GM06990 (cell line): ENCODE data around the gene IRF4.

Experiments
- DNase-seq: peaks from one replicate; pipeline ENCODE4 v3.0.0-alpha.2; 2011; ENCODE audit not compliant: insufficient read length; ENCODE audit errors: extremely low read depth
- H3K27me3 ChIP-seq: replicated peaks from 2 replicates; pipeline ENCODE4 v1.6.0; 2011; ENCODE audit warnings: low read length; ENCODE audit not compliant: control insufficient read depth, insufficient read depth
- H3K36me3 ChIP-seq: 2 replicates; pipeline ENCODE4 v1.5.1; 2011; ENCODE audit warnings: low read length; ENCODE audit not compliant: control insufficient read depth, insufficient read depth
- H3K4me3 ChIP-seq: replicated peaks from 2 replicates; pipeline ENCODE4 v1.5.1; 2011; ENCODE audit warnings: low read depth, mild to moderate bottlenecking, control low read depth, low read length
- TF ChIP-seq, protein P1 (sequence below): IDR thresholded peaks from 2 replicates; pipeline ENCODE4 v1.5.1; 2011; ENCODE audit warnings: low read length, control low read depth, mild to moderate bottlenecking, inconsistent platforms; ENCODE audit not compliant: insufficient read depth, poor library complexity, severe bottlenecking

IRF4 gene

GRCh38 chr6:399785-400534 lies 8.4 kb downstream of the IRF4 start:
- no peak for DNase-seq
- TF ChIP-seq, protein P1, sequence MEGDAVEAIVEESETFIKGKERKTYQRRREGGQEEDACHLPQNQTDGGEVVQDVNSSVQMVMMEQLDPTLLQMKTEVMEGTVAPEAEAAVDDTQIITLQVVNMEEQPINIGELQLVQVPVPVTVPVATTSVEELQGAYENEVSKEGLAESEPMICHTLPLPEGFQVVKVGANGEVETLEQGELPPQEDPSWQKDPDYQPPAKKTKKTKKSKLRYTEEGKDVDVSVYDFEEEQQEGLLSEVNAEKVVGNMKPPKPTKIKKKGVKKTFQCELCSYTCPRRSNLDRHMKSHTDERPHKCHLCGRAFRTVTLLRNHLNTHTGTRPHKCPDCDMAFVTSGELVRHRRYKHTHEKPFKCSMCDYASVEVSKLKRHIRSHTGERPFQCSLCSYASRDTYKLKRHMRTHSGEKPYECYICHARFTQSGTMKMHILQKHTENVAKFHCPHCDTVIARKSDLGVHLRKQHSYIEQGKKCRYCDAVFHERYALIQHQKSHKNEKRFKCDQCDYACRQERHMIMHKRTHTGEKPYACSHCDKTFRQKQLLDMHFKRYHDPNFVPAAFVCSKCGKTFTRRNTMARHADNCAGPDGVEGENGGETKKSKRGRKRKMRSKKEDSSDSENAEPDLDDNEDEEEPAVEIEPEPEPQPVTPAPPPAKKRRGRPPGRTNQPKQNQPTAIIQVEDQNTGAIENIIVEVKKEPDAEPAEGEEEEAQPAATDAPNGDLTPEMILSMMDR = no peak
- Histone ChIP-seq H3K4me3 (no peak overlapping the region; the same call in 1 of the 2 replicates), H3K36me3 (peaks cover 63% of the 10 kb centered on the region), H3K27me3 (no peaks in the 10 kb centered on the region)

DNA sequence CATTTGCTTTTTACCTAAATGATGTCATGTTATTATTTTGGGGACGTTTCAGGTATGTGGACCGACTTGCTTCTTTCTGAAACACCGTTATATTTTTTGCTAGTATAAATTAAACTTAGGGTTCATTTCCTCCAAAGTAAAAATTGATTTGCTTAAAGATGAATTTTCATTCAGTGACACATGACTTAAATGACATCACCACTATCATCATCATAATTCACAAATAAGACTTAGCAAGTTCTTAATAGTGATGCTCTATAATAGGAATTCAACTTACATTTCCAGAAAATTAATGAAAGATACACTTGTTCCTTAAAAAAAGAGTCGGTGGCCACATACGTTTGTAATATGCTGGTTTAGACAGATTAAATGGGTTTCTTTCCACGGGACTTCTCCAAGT lies 9.3 kb downstream of the IRF4 start:
- Histone ChIP-seq H3K27me3 (no peaks in the 10 kb centered on the region), H3K36me3 (peaks cover 63% of the 10 kb centered on the region), H3K4me3 (no peak overlapping the region)
- no peak for DNase-seq
- TF ChIP-seq, protein P1 = no peak

DNA sequence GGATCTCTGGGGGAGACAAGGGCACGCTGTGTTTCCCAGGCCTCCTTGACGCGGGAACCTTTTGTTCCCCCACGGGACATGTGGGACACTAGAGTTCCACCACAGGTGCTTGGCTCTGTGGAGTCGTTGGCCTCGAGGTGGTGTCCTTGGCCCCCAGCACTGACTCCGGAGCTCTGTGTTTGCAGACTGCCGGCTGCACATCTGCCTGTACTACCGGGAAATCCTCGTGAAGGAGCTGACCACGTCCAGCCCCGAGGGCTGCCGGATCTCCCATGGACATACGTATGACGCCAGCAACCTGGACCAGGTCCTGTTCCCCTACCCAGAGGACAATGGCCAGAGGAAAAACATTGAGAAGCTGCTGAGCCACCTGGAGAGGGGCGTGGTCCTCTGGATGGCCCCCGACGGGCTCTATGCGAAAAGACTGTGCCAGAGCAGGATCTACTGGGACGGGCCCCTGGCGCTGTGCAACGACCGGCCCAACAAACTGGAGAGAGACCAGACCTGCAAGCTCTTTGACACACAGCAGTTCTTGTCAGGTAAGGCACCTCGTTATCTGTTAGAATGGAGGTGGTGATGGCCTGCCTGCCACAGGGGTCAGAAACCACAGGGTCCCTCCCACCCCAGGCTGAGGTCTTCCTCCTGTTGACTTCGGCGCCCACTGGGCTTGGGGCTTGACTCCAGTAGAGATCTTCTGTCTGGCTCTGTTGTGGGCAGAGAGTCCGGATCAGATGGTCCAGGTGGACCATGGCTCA lies 9.9 kb downstream of the IRF4 start:
- no peak for DNase-seq
- no peaks in the 10 kb centered on the region for H3K27me3 ChIP-seq
- TF ChIP-seq, protein P1 = no peak
- peaks cover 60% of the 10 kb centered on the region for H3K36me3 ChIP-seq
- H3K4me3 ChIP-seq = peak overlapping the region; percentile 5

- Histone ChIP-seq H3K36me3 (peaks cover 58% of the 10 kb centered on the region), H3K27me3 (no peaks in the 10 kb centered on the region), H3K4me3 (peak overlapping the region; percentile 33)
- DNase-seq = no peak
- TF ChIP-seq, protein P1 = no peak
These were observed 10.6 kb downstream of the IRF4 start for GRCh38 chr6:401994-402640.

DNA sequence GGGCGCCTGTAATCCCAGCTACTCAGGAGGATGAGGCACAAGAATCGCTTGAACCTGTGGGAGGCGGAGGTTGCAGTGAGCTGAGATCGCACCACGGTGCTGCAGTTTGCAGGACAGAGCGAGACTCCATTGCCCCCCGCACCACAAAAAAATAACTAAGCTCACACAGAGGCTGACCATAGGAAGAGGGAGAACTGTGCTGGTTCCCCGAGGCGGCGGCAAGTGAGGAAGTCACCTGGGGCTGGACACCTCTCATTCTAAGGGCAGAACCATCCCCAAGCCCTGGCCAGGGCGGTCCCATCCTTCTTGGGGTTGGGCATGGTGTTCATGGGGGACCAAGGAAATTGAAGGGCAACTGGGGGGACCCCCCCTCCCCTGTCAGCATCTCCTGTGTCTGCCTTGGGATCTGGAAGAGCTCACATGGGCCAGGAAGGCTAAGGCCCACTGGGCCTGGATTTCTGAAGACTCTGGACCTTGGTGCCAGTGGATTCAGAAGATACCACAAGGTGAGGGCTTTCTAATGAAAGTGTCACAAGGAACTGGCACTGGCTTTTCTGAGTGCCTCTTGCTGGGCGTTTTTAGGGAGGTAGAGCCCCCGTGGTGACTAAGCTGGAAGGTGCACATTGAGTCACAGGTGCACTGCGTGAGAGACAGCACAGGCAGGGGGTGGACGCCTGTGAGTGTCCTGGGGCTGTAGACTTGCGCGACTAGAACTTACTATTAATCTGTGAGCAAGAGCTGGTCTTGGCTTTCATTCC lies 11.5 kb downstream of the IRF4 start:
- peaks cover 59% of the 10 kb centered on the region for H3K36me3 ChIP-seq
- TF ChIP-seq, protein P1 = no peak
- H3K4me3 ChIP-seq = 0 out of 2 replicates have a peak overlapping the region, but pooled peaks have one; percentile 2
- H3K27me3 ChIP-seq = no peaks in the 10 kb centered on the region
- no peak for DNase-seq
